GM12874 (cell line): Measurements from ENCODE around the gene CLBA1.

Experiments
- TF ChIP-seq, protein P1 (sequence below): IDR thresholded peaks from 2 replicates; pipeline ENCODE4 v1.5.1; 2011; ENCODE audit warnings: low read depth, mild to moderate bottlenecking, control low read depth, low read length, moderate library complexity; ENCODE audit not compliant: insufficient read depth

Gene CLBA1

DNA sequence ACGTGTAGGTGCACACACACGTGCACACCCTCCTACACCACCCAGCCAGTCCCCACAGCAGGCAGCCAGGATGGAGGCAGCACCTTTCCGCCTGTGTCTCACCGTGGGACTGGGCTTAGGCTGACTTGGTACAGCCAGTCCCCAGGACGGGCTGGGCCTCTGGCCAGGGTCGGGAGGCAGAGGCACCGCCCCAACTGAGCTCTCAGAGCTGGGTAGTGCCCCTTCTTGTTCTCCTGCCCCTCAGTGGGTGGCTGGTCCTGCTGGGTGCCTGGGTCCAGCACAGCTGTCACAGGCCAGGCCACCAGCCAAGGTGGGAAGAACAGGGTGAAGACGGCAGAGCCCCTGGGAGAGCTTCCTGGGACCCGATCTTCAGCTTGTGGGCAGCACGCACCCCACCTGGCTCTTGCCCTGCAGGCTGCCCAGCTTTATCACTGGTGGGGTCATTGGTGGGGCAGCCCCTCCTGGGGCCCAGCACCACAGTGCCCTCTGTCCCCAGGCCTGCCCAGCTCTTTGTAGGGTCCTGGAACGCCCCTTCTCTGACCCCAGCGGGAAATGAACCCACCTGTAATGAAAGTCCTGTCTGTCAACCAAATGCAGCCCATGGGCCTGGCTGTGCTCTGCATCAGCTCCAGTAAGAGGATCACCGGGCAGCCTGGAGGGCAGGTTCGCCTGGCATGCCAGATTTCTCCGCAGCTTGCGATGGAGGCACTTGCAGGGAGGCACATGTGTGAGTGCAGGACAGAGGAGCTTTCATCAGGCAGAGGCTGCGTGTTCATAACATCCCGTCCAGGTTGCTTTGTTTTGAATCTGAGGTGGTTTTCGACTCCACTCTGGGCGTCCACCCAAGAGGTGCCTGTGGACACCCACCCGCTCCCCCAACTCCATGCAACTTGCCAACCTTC, 20.6 kb downstream of the CLBA1 start:
- TF ChIP-seq, protein P1, sequence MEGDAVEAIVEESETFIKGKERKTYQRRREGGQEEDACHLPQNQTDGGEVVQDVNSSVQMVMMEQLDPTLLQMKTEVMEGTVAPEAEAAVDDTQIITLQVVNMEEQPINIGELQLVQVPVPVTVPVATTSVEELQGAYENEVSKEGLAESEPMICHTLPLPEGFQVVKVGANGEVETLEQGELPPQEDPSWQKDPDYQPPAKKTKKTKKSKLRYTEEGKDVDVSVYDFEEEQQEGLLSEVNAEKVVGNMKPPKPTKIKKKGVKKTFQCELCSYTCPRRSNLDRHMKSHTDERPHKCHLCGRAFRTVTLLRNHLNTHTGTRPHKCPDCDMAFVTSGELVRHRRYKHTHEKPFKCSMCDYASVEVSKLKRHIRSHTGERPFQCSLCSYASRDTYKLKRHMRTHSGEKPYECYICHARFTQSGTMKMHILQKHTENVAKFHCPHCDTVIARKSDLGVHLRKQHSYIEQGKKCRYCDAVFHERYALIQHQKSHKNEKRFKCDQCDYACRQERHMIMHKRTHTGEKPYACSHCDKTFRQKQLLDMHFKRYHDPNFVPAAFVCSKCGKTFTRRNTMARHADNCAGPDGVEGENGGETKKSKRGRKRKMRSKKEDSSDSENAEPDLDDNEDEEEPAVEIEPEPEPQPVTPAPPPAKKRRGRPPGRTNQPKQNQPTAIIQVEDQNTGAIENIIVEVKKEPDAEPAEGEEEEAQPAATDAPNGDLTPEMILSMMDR = no peak

DNA sequence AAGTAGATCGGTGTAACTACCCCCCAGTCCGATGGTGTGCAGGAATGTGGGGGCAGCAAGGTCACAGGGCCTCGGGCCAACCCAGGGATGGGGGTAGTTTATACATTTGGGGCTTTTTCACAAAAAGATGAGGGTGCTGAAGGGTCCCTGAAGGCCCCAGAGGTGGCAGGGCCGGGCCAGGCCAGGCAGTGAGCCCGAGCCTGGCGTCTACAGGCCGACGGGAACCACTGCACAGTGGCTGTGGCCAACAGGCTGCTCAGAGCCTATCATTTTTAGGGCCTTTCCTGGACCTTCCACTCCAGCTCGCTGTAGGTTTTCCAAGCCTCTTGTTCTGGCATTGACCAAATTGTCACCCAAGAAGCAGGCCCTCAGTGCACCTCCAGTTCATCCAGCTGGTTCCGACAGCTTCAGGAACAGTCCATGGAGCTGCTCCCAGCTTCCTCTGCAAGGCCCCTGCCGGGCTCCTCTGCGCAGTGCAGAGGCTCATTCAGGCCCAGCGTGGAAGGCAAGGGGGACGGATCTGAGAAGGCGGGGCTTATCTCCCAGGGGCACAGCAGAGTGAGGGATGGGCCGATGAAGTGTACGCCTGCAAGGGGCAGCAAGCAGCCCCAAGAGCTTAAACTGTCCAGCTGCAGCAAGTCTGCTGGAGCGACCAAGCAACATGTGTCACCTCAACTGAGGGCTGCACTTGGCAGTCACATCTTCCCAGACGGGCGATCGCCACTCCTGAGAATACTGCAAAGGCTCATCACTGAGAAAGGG, 21.4 kb downstream of the CLBA1 start:
- TF ChIP-seq, protein P1 = no peak

DNA sequence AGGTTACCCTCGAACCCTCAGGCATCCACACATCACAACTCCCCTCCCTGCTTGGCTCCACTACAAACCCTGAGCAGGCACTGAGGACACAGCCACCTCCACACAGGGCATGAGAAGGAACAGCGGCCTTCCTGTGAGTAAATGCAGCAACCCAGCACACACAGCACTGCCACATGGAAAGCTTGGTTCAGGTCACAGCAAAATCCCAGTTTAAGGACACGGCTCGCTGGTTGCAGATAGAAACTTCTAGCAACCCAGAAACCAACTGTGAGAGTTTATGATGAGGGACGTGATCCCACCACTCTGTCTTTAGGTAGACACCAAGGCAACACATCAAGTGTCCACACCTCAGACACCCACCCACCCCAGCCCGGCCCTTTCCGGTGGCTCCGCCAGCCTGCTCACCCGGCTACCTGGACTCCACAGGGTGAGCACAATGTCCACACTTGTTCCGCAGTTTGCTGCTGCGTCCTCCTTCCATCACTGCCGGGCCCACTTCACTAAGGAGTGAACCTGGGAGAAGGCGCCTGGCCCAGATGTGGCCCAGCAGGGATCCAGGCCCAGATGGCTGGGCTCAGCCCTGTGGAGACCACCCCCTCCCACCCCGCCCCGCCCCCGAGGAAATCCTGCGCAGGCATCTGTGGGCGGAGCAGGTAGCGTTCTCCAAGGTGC, 22.1 kb downstream of the CLBA1 start:
- TF ChIP-seq, protein P1 = no peak

DNA sequence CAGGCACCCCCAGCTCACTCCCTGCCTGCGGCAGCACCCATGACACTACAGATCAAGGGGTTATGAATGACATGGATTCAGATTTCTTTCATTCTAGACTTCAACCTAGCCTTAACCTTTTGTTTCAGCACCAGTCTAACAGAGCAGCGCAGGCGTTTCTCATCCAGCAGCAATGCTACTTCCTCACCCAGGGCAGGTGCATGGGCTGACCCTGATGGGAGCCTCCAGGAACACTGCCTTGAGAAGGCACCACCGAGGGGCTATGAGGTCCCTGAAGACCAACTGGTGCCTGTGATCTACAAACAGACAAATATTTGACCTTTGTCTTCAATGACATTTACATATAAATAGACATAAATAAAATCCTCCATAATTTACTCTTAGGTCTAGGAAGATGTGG, 24.5 kb downstream of the CLBA1 start:
- TF ChIP-seq, protein P1 = no peak

DNA sequence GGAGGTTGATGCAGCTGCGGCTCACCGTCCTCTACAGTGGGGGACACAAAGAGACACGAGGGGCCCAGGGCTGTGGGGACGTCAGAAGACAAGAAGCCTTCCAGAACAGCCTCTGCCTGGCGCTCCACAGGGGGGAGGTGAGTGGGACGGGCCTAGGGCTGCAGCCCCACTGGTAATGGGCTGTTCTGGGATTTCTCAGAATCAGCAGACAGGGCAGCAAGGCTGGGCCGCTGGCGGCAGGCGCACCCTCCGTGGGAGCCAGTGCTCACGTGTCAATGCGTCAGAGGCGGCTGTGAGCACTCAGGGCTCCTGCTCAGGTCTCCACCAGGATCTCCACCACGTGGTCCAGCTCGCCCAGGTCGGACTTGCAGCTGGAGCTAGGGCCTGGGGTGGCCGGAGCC, 25.3 kb downstream of the CLBA1 start:
- TF ChIP-seq, protein P1 = no peak

DNA sequence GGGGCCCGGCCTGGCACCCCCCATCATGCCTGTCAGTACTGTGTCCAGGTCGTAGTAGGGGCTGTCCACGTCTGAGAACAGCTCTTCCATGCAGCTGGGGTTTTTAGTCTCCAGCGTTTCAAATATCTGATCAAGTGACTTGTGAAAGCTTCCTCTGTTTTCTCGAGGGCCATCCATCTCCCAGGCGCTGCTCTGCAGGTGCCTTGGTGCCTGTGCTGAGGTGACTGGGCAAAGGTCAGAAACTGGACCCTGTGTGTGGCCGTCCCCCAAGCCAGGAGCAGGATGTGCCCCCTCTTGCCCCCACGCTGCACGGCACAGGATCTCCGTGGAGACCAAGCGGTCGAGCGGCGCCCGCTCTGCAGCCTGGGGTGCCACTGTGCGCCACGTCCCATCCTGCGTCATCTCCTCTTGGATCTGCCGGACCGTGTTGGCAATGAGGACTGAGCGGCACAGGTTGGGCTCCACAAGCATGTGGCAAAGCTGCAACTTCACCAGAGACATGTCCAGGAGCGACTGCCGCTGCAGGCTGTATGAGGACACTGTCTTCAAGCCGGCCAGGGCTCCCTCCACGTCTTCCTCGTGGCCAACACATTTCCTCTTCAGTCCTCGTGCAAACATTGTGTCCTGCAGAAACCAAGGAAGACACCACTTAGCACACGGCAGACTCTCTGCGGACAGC, 25.9 kb downstream of the CLBA1 start:
- TF ChIP-seq, protein P1 = no peak
